Neural cell (in vitro differentiated cells): ENCODE measurements around the gene DNM3. TPM values are rescaled to one million over a fixed set of nuclear protein-coding genes. Genes with fewer than 3 reads are reported as not detected.

Source experiments
- H2AFZ ChIP-seq: fragments of 200-600, 300-800 bp; sonication (generic), shearing (Covaris generic); 2 replicates; pipeline ENCODE4 v1.6.0; 2014; ENCODE audit warnings: low read depth, mild to moderate bottlenecking, antibody characterized with exemption, low read length, moderate library complexity
- H3F3A ChIP-seq: fragments of 200-600 bp; shearing (Covaris generic); 2 replicates; pipeline ENCODE4 v1.6.1; 2016; ENCODE audit warnings: mild to moderate bottlenecking, moderate library complexity, mixed read lengths, antibody characterized with exemption, low read length; ENCODE audit not compliant: insufficient read depth, poor library complexity, severe bottlenecking
- H3K27ac ChIP-seq: fragments of 200-600, 300-800 bp; sonication (generic), shearing (Covaris generic); 2 replicates; pipeline ENCODE4 v1.5.1; 2014; ENCODE audit warnings: mild to moderate bottlenecking, low read length, moderate library complexity
- H3K27me3 ChIP-seq: fragments of 300-800, 200-600 bp; sonication (generic), shearing (Covaris generic); 2 replicates; pipeline ENCODE4 v1.6.0; 2014; ENCODE audit warnings: mild to moderate bottlenecking, low read depth, low read length, moderate library complexity; ENCODE audit not compliant: insufficient read depth
- H3K36me3 ChIP-seq: fragments of 300-800, 200-600 bp; sonication (generic), shearing (Covaris generic); 2 replicates; pipeline ENCODE4 v1.5.1; 2014; ENCODE audit warnings: mild to moderate bottlenecking, antibody characterized with exemption, low read length, moderate library complexity; ENCODE audit not compliant: insufficient read depth
- H3K4me2 ChIP-seq: fragments of 300-800, 200-600 bp; sonication (generic), shearing (Covaris generic); 2 replicates; pipeline ENCODE4 v1.6.0; 2014; ENCODE audit warnings: mild to moderate bottlenecking, low read length
- H3K4me3 ChIP-seq: fragments of 300-800, 200-600 bp; sonication (generic), shearing (Covaris generic); 2 replicates; pipeline ENCODE4 v1.5.1; 2014; ENCODE audit warnings: mild to moderate bottlenecking, low read length, moderate library complexity
- H3K79me2 ChIP-seq: fragments of 200-600 bp; shearing (Covaris generic); replicated peaks from 2 replicates; pipeline ENCODE4 v1.6.0; 2014; ENCODE audit warnings: mild to moderate bottlenecking, low read length, moderate library complexity; ENCODE audit not compliant: insufficient read depth
- H3K9ac ChIP-seq: fragments of 300-800, 200-600 bp; sonication (generic), shearing (Covaris generic); 2 replicates; pipeline ENCODE4 v1.6.1; 2016; ENCODE audit warnings: mild to moderate bottlenecking, low read length, mixed read lengths
- H3K9me2 ChIP-seq: fragments of 200-600 bp; shearing (Covaris generic); 2 replicates; pipeline ENCODE4 v1.6.1; 2016; ENCODE audit warnings: mild to moderate bottlenecking, low read length, mixed read lengths; ENCODE audit not compliant: insufficient read depth
- H3K9me3 ChIP-seq: fragments of 200-600, 300-800 bp; sonication (generic), shearing (Covaris generic); 2 replicates; pipeline ENCODE4 v1.6.1; 2016; ENCODE audit warnings: mild to moderate bottlenecking, mixed run types, low read length, moderate library complexity, mixed read lengths
- H4K20me1 ChIP-seq: fragments of 200-600 bp; shearing (Covaris generic); 2 replicates; pipeline ENCODE4 v1.6.1; 2016; ENCODE audit warnings: mild to moderate bottlenecking, mixed run types; ENCODE audit not compliant: insufficient read depth
- EP300 ChIP-seq: fragments of 450-650 bp; conservative IDR thresholded peaks from 2 replicates; pipeline ENCODE4 v1.6.1; 2014; ENCODE audit warnings: antibody characterized with exemption, mild to moderate bottlenecking, moderate library complexity; ENCODE audit not compliant: poor library complexity, severe bottlenecking
- EZH2 ChIP-seq: fragments of 200-600, 300-800 bp; shearing (Covaris generic), sonication (generic); IDR thresholded peaks from 2 replicates; pipeline ENCODE4 v1.6.1; 2014; ENCODE audit warnings: antibody characterized with exemption, low read length, borderline replicate concordance, mild to moderate bottlenecking; ENCODE audit not compliant: insufficient read depth, poor library complexity, severe bottlenecking
- MXI1 ChIP-seq: fragments of 450-650 bp; conservative IDR thresholded peaks from 2 replicates; pipeline ENCODE4 v1.6.1; 2014; ENCODE audit warnings: antibody characterized with exemption, mild to moderate bottlenecking; ENCODE audit not compliant: poor library complexity, severe bottlenecking
- POLR2AphosphoS5 ChIP-seq: IDR thresholded peaks from 2 replicates; pipeline ENCODE4 v1.6.1; 2012
- RAD21 ChIP-seq: fragments of 450-650 bp; conservative IDR thresholded peaks from 2 replicates; pipeline ENCODE4 v1.6.1; 2014; ENCODE audit warnings: antibody characterized with exemption, mild to moderate bottlenecking, moderate library complexity
- SMC3 ChIP-seq: fragments of 450-650 bp; conservative IDR thresholded peaks from 2 replicates; pipeline ENCODE4 v1.6.1; 2014; ENCODE audit warnings: antibody characterized with exemption, mild to moderate bottlenecking, moderate library complexity; ENCODE audit not compliant: poor library complexity
- TAF1 ChIP-seq: IDR thresholded peaks from 2 replicates; pipeline ENCODE4 v1.6.1; 2012; ENCODE audit warnings: low read depth
- polyA plus RNA-seq: library from polyadenylated mRNA; depleted of rRNA; stranded (reverse); fragments of >200 nt; gene quantifications from 2 replicates; pipeline ENCODE4 v1.2.3, GENCODE V29; 2014
- TF ChIP-seq, protein P1 (sequence below): fragments of 450-650 bp; IDR thresholded peaks from 2 replicates; pipeline ENCODE4 v1.5.1; 2014; ENCODE audit warnings: antibody characterized with exemption, mild to moderate bottlenecking, moderate library complexity; ENCODE audit not compliant: poor library complexity, severe bottlenecking
- TF ChIP-seq, protein P2 (sequence below): IDR thresholded peaks from 2 replicates; pipeline ENCODE4 v1.6.1; 2012; ENCODE audit warnings: borderline replicate concordance

Gene DNM3
- polyA plus RNA-seq, 1 donor from 2014 or later, result 37.1 TPM

DNA sequence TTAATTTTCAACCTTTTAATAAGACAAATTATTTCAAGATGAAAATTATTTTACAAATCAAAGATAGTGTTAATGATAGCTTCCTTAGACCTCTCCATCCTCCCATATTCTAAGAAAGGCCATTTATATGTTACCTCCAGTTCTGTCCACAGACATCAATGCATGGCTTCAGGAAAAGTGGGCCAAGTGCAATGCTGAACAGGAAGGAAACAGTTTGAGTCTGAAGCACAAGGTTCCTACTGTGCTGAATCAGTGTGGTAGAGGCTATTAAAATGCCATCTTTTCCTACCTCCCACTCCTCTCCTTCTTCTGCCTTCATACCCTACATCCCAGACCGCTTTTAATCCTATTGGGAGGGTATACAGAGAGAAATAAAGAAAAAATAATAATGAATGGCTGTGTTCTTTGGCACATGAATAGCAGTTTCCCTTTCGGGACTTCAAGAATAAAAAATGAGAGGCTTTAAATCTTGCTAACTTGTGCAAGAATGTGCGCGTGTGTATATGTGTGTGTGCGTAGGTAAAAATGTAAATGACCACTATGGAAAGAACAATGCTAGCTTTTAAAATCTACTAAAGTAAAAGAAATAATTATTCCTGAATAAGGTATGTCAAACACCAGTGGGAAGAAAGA, 516.6 kb downstream of the DNM3 start:
- Histone ChIP-seq H3K4me3 (no peak overlapping the region), H3K4me2 (no peak overlapping the region), H3F3A (no peaks in the 10 kb centered on the region), H2AFZ (no peak overlapping the region), H3K9me3 (no peaks in the 10 kb centered on the region), H3K79me2 (no peaks in the 10 kb centered on the region), H3K27me3 (no peaks in the 10 kb centered on the region), H3K9me2 (no peaks in the 10 kb centered on the region), H3K27ac (no peak overlapping the region), H3K36me3 (no peaks in the 10 kb centered on the region), H4K20me1 (no peaks in the 10 kb centered on the region), H3K9ac (no peak overlapping the region)
- TF ChIP-seq EZH2, result no peak
- TF ChIP-seq TAF1, result no peak
- TF ChIP-seq POLR2AphosphoS5, result no peak
- TF ChIP-seq SMC3, result no peak
- TF ChIP-seq EP300, result no peak
- TF ChIP-seq MXI1, result no peak
- TF ChIP-seq, protein P1, sequence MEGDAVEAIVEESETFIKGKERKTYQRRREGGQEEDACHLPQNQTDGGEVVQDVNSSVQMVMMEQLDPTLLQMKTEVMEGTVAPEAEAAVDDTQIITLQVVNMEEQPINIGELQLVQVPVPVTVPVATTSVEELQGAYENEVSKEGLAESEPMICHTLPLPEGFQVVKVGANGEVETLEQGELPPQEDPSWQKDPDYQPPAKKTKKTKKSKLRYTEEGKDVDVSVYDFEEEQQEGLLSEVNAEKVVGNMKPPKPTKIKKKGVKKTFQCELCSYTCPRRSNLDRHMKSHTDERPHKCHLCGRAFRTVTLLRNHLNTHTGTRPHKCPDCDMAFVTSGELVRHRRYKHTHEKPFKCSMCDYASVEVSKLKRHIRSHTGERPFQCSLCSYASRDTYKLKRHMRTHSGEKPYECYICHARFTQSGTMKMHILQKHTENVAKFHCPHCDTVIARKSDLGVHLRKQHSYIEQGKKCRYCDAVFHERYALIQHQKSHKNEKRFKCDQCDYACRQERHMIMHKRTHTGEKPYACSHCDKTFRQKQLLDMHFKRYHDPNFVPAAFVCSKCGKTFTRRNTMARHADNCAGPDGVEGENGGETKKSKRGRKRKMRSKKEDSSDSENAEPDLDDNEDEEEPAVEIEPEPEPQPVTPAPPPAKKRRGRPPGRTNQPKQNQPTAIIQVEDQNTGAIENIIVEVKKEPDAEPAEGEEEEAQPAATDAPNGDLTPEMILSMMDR, result no peak
- TF ChIP-seq, protein P2, sequence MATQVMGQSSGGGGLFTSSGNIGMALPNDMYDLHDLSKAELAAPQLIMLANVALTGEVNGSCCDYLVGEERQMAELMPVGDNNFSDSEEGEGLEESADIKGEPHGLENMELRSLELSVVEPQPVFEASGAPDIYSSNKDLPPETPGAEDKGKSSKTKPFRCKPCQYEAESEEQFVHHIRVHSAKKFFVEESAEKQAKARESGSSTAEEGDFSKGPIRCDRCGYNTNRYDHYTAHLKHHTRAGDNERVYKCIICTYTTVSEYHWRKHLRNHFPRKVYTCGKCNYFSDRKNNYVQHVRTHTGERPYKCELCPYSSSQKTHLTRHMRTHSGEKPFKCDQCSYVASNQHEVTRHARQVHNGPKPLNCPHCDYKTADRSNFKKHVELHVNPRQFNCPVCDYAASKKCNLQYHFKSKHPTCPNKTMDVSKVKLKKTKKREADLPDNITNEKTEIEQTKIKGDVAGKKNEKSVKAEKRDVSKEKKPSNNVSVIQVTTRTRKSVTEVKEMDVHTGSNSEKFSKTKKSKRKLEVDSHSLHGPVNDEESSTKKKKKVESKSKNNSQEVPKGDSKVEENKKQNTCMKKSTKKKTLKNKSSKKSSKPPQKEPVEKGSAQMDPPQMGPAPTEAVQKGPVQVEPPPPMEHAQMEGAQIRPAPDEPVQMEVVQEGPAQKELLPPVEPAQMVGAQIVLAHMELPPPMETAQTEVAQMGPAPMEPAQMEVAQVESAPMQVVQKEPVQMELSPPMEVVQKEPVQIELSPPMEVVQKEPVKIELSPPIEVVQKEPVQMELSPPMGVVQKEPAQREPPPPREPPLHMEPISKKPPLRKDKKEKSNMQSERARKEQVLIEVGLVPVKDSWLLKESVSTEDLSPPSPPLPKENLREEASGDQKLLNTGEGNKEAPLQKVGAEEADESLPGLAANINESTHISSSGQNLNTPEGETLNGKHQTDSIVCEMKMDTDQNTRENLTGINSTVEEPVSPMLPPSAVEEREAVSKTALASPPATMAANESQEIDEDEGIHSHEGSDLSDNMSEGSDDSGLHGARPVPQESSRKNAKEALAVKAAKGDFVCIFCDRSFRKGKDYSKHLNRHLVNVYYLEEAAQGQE, result no peak
- no peak for TF ChIP-seq RAD21

DNA sequence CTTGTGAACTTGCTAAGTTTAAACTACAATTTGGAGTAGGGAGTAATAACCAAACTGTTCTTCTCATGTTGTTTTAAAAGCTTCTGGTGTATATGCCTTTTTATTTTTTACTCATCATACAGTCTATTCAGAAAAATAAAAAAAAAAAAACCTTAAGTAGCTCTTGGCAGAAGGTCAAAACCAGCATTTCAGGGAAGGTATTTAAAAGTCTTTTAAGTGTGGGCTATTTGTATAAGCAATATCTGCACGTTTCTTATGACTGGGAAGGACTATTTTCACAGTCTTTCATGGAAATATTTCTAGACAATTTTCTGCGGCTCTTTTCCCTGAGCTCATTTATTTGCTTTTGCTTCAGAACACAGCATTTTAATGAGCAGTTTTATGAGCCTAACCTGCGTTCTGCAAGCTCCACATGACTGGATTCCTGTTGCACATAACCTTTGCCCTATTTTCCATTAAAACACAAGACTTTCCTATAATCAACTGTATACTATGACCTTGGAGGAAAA, 518.2 kb downstream of the DNM3 start:
- no peaks in the 10 kb centered on the region for H3K36me3 ChIP-seq
- no peak overlapping the region for H3K9ac ChIP-seq
- no peaks in the 10 kb centered on the region for H3K27me3 ChIP-seq
- H3F3A ChIP-seq, result no peaks in the 10 kb centered on the region
- no peaks in the 10 kb centered on the region for H3K79me2 ChIP-seq
- no peaks in the 10 kb centered on the region for H4K20me1 ChIP-seq
- no peak for TF ChIP-seq EP300
- no peak overlapping the region for H3K4me2 ChIP-seq
- H3K4me3 ChIP-seq, result no peak overlapping the region
- H3K27ac ChIP-seq, result no peak overlapping the region
- no peaks in the 10 kb centered on the region for H3K9me3 ChIP-seq
- no peaks in the 10 kb centered on the region for H3K9me2 ChIP-seq
- H2AFZ ChIP-seq, result no peak overlapping the region
